ENCODE measurements around the gene POLD2. TPM values are rescaled to one million over a fixed set of nuclear protein-coding genes. Genes with fewer than 3 reads are reported as not detected.

Gene POLD2
- total RNA-seq, 3 donors from 2014 or later (not counting 1 experiment from before 2014, with no cell fraction given) = 30.1 to 38.3 (median 38.1) TPM

- WGBS (ENCODE audit: insufficient coverage) = 96% methylated on average over 4 of the region's 4 CpGs
Measured at GRCh38 chr7:44134943-44135628, 11.7 kb upstream of the POLD2 start.

DNA sequence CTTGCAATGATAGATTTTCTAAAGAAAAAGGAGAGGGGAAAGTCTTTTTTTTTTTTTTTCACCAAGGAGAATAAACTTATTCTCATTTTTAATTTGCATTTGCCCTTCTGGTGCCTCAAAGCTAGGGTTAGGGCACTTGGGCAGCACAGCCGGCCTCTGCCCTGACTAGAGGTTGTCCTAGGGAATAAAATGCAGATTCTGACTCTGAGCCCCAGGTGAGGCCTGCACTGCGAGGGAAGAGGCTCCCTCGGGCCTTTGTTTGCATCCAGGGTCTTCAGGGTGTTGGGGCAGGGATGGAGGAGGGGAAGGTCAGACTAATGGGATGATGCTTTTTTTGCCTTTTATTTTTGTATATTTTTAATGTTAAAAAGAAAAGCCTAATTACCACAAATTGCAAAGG is 9.9 kb upstream of the POLD2 start:
- Mint-ChIP-seq H3K4me1 (no peaks in the 10 kb centered on the region), H3K36me3 (no peaks in the 10 kb centered on the region), H3K9me3 (no peaks in the 10 kb centered on the region), H3K27me3 (ENCODE audit: low read depth in 2 of 2) (peaks cover 0 to 7% of the 10 kb centered on the region in 2 donors), H3K4me3 (no peak overlapping the region), H3K27ac (no peak overlapping the region)
- intact Hi-C loops (cut with micrococcal nuclease) = no loop called here
- no peaks in the 10 kb centered on the region for H3K9me3 ChIP-seq (ENCODE audit: control insufficient read depth, insufficient read depth, low read length)
- H3K36me3 ChIP-seq (ENCODE audit: control insufficient read depth, insufficient read depth, low read length) = no peaks in the 10 kb centered on the region
- ATAC-seq (no peak), DNase-seq (no peak)
- no peak overlapping the region for H3K4me3 ChIP-seq (ENCODE audit: low read length)
- 74% methylated on average over 3 of the region's 3 CpGs for WGBS (ENCODE audit: insufficient coverage)
- TF ChIP-seq CTCF (IDR thresholded peaks at IDR 0.05) = no peak
- H3K27ac ChIP-seq (ENCODE audit: low read length) = no peak overlapping the region
- no peaks in the 10 kb centered on the region for H3K4me1 ChIP-seq (ENCODE audit: control insufficient read depth, insufficient read depth, low read length)
- H3K27me3 ChIP-seq (ENCODE audit: control insufficient read depth, insufficient read depth, low read length) = no peaks in the 10 kb centered on the region

More at GRCh38 chr7:44134943-44135628, 11.7 kb upstream of the POLD2 start:
- no peak overlapping the region for H3K27ac Mint-ChIP-seq
- H3K27me3 Mint-ChIP-seq (ENCODE audit: low read depth in 2 of 2) = peaks cover 0 to 7% of the 10 kb centered on the region in 2 donors
- no peak overlapping the region for H3K4me3 Mint-ChIP-seq
- no peaks in the 10 kb centered on the region for H3K4me1 Mint-ChIP-seq
- Histone ChIP-seq H3K4me1 (ENCODE audit: control insufficient read depth, insufficient read depth, low read length) (no peaks in the 10 kb centered on the region), H3K36me3 (ENCODE audit: control insufficient read depth, insufficient read depth, low read length) (no peaks in the 10 kb centered on the region), H3K27ac (ENCODE audit: low read length) (no peak overlapping the region), H3K4me3 (ENCODE audit: low read length) (no peak overlapping the region), H3K9me3 (ENCODE audit: control insufficient read depth, insufficient read depth, low read length) (no peaks in the 10 kb centered on the region), H3K27me3 (ENCODE audit: control insufficient read depth, insufficient read depth, low read length) (no peaks in the 10 kb centered on the region)
- intact Hi-C loops (cut with micrococcal nuclease) = no loop called here
- H3K36me3 Mint-ChIP-seq = no peaks in the 10 kb centered on the region
- H3K9me3 Mint-ChIP-seq = no peaks in the 10 kb centered on the region
- DNase-seq (no peak), ATAC-seq (no peak)
- no peak for TF ChIP-seq CTCF (IDR thresholded peaks at IDR 0.05)

GRCh38 chr7:44132039-44132438 is 8.7 kb upstream of the POLD2 start:
- H3K27ac ChIP-seq (ENCODE audit: low read length) = no peak overlapping the region
- Mint-ChIP-seq H3K27me3 (ENCODE audit: low read depth in 2 of 2) (peaks cover 0 to 13% of the 10 kb centered on the region in 2 donors), H3K27ac (no peak overlapping the region), H3K4me1 (no peaks in the 10 kb centered on the region), H3K9me3 (no peaks in the 10 kb centered on the region), H3K4me3 (no peak overlapping the region), H3K36me3 (no peaks in the 10 kb centered on the region)
- ATAC-seq (no peak), DNase-seq (no peak)
- H3K4me1 ChIP-seq (ENCODE audit: control insufficient read depth, insufficient read depth, low read length) = no peaks in the 10 kb centered on the region
- no peak overlapping the region for H3K4me3 ChIP-seq (ENCODE audit: low read length)
- WGBS (ENCODE audit: insufficient coverage) = 93% methylated on average over 2 of the region's 2 CpGs
- no peak for TF ChIP-seq CTCF (IDR thresholded peaks at IDR 0.05)
- H3K27me3 ChIP-seq (ENCODE audit: control insufficient read depth, insufficient read depth, low read length) = no peaks in the 10 kb centered on the region
- H3K36me3 ChIP-seq (ENCODE audit: control insufficient read depth, insufficient read depth, low read length) = no peaks in the 10 kb centered on the region
- intact Hi-C loops (cut with micrococcal nuclease) = no loop called here
- no peaks in the 10 kb centered on the region for H3K9me3 ChIP-seq (ENCODE audit: control insufficient read depth, insufficient read depth, low read length)

Data from natural killer cell (primary cell).